SKM-1 (cell line): Measurements from ENCODE around the gene TTC3.
A peak's percentile ranks its signal among the peaks of the same experiment; 100 is the strongest.

Experiments
- DNase-seq: peaks from one replicate; lab custom pipeline; 2025; ENCODE audit not compliant: unreplicated experiment; lab: John Stamatoyannopoulos, UW

The TTC3 gene

GRCh38 chr21:37061926-37062592 is 11.0 kb upstream of the TTC3 start:
- DNase-seq: no peak

- no peak for DNase-seq
These were observed 10.5 kb upstream of the TTC3 start for GRCh38 chr21:37062593-37062935.

GRCh38 chr21:37063433-37063832 is 9.6 kb upstream of the TTC3 start:
- no peak for DNase-seq

- DNase-seq: no peak
These were observed 8.2 kb upstream of the TTC3 start for GRCh38 chr21:37064841-37065240.

- no peak for DNase-seq
These were observed 7.4 kb upstream of the TTC3 start for GRCh38 chr21:37065561-37066177.

- no peak for DNase-seq
These were observed 1.3 kb upstream of the TTC3 start for GRCh38 chr21:37071561-37072273.

- DNase-seq: peak; percentile 44
These were observed 623 bp upstream of the TTC3 start for GRCh38 chr21:37072274-37072987.

GRCh38 chr21:37073417-37074196 is 553 bp downstream of the TTC3 start:
- no peak for DNase-seq

- DNase-seq: no peak
These were observed 1.1 kb downstream of the TTC3 start for GRCh38 chr21:37074197-37074510.

GRCh38 chr21:37074546-37074945 is 1.5 kb downstream of the TTC3 start:
- no peak for DNase-seq

- DNase-seq: no peak
These were observed 2.2 kb downstream of the TTC3 start for GRCh38 chr21:37075214-37075770.

GRCh38 chr21:37076087-37076850 is 3.2 kb downstream of the TTC3 start:
- no peak for DNase-seq

GRCh38 chr21:37077403-37077802 is 4.3 kb downstream of the TTC3 start:
- no peak for DNase-seq

- peak; percentile 32 for DNase-seq
These were observed 6.3 kb downstream of the TTC3 start for GRCh38 chr21:37079211-37079824.

- no peak for DNase-seq
These were observed 9.3 kb downstream of the TTC3 start for GRCh38 chr21:37082375-37082774.

GRCh38 chr21:37082856-37083528 is 9.9 kb downstream of the TTC3 start:
- no peak for DNase-seq

- DNase-seq: no peak
These were observed 12.7 kb downstream of the TTC3 start for GRCh38 chr21:37085726-37086125.

- no peak for DNase-seq
These were observed 14.1 kb downstream of the TTC3 start for GRCh38 chr21:37087188-37087587.

- no peak for DNase-seq
These were observed 15.2 kb downstream of the TTC3 start for GRCh38 chr21:37088186-37088735.
